Fibroblast of villous mesenchyme (primary cell): ENCODE measurements around the gene ABITRAM. TPM values are rescaled to one million over a fixed set of nuclear protein-coding genes. Genes with fewer than 3 reads are reported as not detected.
A peak's percentile ranks its signal among the peaks of the same experiment; 100 is the strongest.
"Not testable (repeated sequence)": the region's sequence is repeated elsewhere in the genome, so short reads cannot be mapped to it uniquely, and the experiment has no call there.

Experiments
- DNase-seq: peaks from one replicate; pipeline ENCODE4 v3.0.0-alpha.2; 2010; ENCODE audit warnings: low read depth
- H3K4me3 ChIP-seq: 2 replicates; pipeline ENCODE4 v1.5.1; 2011; ENCODE audit warnings: low read depth, mild to moderate bottlenecking, low read length
- total RNA-seq: library from RNA; depleted of rRNA; stranded (reverse); fragments of >200 nt; gene quantifications from 2 replicates; pipeline ENCODE4 v1.2.3, GENCODE V29; 2012
- TF ChIP-seq, protein P1 (sequence below): IDR thresholded peaks from 2 replicates; pipeline ENCODE4 v1.5.1; 2012; ENCODE audit warnings: low read depth, mild to moderate bottlenecking, low read length; ENCODE audit not compliant: insufficient read depth

Gene ABITRAM
- total RNA-seq, 1 donor, result 9.9 TPM

- DNase-seq, result no peak
- TF ChIP-seq, protein P1, sequence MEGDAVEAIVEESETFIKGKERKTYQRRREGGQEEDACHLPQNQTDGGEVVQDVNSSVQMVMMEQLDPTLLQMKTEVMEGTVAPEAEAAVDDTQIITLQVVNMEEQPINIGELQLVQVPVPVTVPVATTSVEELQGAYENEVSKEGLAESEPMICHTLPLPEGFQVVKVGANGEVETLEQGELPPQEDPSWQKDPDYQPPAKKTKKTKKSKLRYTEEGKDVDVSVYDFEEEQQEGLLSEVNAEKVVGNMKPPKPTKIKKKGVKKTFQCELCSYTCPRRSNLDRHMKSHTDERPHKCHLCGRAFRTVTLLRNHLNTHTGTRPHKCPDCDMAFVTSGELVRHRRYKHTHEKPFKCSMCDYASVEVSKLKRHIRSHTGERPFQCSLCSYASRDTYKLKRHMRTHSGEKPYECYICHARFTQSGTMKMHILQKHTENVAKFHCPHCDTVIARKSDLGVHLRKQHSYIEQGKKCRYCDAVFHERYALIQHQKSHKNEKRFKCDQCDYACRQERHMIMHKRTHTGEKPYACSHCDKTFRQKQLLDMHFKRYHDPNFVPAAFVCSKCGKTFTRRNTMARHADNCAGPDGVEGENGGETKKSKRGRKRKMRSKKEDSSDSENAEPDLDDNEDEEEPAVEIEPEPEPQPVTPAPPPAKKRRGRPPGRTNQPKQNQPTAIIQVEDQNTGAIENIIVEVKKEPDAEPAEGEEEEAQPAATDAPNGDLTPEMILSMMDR, result no peak
- no peak overlapping the region for H3K4me3 ChIP-seq
Observed at GRCh38 chr9:108910914-108911313, 23.3 kb upstream of the ABITRAM start.

GRCh38 chr9:108911820-108912219 is 22.4 kb upstream of the ABITRAM start:
- TF ChIP-seq, protein P1, result no peak
- DNase-seq, result no peak
- H3K4me3 ChIP-seq, result no peak overlapping the region

DNA sequence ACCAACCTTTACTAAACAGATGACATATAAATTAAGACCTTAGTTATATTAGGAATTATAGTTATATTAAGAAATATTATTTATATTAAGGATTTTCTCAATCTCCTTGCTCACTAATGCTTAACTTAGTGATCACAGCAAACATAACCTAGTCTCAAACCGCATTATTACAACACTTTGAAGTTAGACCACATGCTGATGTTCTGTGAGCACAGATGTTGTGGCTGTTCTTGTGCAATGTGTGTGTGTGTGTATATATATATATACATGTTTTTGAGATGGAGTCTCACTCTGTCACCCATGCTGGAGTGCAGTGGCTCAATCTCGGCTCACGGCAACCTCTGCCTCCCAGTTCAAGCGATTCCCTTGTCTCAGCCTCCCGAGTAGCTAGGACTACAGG is 20.8 kb upstream of the ABITRAM start:
- H3K4me3 ChIP-seq, result no peak overlapping the region
- peak; percentile 69 for DNase-seq
- TF ChIP-seq, protein P1, result no peak

DNA sequence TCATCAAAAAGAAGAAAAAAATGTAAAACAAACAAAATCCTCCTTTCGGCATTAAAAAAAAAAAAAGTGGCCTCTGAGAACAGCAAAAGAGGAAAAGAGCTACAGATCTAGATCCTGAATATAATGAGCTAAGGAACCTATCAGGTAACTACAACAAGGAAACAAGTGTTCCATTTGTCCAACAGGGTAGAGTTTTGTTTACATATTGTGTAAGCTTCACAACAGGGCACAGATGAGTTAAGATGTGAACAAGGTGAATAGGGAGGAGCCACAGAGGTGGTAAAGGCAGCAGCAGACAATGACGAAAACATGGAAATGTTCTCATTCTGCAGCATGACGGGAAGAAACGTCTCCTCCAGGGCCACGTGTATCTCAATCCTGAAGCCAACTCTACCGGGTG is 14.7 kb upstream of the ABITRAM start:
- no peak for DNase-seq
- TF ChIP-seq, protein P1, result no peak
- H3K4me3 ChIP-seq, result no peak overlapping the region

GRCh38 chr9:108920401-108920800 is 13.8 kb upstream of the ABITRAM start:
- not testable (repeated sequence) for DNase-seq

GRCh38 chr9:108921200-108921599 is 13.0 kb upstream of the ABITRAM start:
- DNase-seq, result no peak
- TF ChIP-seq, protein P1, result no peak
- H3K4me3 ChIP-seq, result no peak overlapping the region

More at GRCh38 chr9:108920401-108920800, 13.8 kb upstream of the ABITRAM start:
- not testable (repeated sequence) for H3K4me3 ChIP-seq

GRCh38 chr9:108924466-108924865 is 9.7 kb upstream of the ABITRAM start:
- TF ChIP-seq, protein P1, result no peak
- DNase-seq, result no peak
- no peak overlapping the region for H3K4me3 ChIP-seq
